CD4-positive, alpha-beta T cell treated with Interleukin-15 for 1 hour (primary cell): ENCODE data around the gene GID8.

Experiments used
- DNase-seq: peaks from one replicate; pipeline ENCODE4 v3.0.0-alpha.2; 2020

GID8 gene

DNA sequence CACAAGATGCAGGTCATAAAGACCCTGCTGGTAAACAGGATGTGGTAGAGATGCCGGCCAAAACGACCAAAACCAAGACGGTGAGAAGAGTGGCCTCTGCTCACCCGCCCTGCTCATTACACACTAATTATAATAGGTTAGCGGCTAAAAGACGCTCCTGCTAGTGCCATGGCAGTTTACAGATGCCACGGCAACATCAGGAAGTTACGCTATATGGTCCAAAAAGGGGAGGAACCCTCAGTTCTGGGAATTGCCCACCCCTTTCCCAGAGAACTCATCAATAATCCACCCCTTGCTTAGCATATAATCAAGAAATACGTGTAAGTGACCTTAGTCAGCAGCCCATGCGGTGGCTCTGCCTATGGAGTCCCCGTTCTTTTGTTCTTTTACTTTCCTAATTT, 51.3 kb downstream of the GID8 start:
- no peak for DNase-seq

DNA sequence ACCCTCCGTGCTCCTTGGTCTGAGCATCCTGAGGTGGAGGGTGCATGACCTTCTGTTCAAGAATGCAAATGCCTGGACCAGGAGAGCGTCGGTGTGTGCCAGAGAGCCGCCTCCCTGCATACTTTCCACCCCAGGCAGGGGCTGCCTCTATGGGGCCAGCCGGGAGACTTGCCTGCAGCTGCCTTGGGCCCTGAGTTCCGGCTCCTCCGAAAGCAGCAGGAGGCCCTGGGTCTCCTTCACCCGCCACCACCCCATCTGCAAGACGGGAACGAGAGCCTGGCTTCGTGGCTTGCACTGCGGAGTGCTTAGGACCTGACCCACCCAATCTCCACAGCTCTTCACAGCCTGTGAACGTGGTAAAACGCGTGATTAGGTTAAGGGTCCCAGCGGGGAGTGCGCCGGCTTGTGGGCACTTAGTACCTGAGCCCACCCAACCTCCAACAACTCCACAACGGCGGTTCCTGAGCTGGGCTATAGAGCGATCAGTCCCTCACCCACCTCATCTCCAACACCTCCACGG, 52.4 kb downstream of the GID8 start:
- no peak for DNase-seq

DNA sequence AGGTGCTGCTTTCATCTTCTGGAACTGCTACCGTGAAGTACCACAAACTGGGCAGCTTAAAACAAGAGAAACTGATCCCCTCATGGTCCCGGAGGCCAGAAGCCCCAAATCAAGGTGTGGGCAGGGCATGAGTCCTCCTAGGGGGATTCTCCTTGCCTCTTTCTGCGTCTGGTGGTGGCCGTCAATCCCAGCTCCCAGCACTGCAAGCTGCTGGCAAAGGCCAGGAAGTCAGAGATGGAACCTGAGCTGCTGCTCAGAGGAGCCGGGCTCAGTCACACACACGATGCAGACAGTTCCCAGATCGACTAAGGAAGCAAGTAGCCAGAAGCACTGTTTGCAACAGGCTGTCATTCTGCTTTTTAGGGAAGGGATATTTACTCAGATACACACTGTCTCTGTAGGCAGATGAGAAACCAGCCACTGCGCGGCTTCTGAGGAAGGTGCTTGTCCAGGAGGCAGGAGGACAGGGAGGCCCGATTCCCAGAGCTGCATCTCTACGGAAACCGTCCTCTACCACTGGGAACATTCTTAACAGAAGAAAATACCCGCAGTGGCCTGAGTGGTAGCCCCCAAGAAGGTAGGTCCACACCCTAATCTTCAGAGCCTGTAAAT, 53.4 kb downstream of the GID8 start:
- no peak for DNase-seq

DNA sequence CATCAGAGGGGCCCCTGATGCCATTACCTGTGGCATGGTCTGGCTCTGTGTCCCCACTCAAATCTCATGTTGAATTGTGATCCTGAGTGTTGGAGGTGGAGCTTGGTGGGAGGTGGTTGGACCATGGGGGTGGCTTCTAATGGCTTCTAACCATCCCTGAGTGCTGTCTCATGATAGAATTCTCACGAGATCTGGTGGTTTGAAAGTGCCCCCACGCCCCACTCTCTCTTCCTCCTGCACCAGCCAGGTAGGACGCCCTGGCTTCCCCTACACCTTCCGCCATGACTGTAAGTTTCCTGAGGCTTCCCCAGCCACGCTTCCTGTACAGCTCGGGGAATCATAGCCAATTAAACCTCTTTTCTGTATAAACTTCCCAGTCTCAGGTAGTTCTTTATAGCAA, 53.9 kb downstream of the GID8 start:
- no peak for DNase-seq

DNA sequence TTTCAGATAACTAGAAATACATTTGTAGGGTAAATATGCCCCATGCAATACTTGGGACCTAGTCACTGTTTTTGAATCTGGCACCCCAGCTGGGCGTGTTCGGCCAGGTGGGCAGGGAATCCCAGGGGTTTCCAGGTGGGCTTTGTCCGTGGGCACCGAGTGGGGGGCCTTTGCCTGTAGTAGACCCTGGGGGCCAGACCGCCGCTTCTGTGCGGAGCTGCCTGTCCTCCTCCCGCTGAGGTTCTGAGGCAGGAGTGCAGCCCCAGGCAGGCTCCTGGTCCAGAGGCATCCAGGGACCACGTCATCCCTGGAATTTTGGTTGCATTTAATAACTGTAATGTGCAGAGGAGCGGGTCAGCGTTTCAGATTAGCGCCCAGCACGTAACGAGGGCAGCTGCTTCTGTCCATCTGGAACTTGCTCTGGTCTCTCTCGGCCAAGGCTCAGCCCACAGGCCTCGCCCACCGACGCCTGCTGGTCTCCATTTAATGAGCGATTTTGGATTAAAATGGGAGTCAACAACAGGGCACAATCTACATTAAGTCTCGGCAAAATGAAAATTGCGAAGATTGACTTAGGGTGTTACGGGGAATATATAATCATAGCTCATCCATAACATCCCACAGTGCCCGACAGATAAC, 56.0 kb downstream of the GID8 start:
- DNase-seq = no peak

DNA sequence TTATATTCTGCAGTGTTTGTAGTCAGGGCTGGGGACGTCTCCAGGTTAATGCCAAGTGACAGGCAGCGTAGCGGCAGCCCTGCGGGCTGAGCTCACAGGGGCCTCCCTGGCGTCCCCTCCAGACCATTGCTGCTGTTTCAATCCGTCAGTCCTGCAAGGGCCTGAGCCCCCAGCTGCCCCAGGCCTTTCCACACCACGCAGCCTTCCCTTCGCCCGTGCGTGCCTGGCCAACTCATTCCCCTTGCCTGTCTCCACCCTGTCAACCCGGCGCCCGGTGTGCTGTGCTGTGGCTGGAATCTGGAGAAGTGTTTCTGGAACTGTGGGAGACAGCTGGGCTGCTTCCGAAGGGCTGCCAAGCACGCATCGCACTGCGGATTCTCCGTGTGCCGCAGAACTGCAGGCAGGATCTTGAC, 56.9 kb downstream of the GID8 start:
- DNase-seq = no peak

DNA sequence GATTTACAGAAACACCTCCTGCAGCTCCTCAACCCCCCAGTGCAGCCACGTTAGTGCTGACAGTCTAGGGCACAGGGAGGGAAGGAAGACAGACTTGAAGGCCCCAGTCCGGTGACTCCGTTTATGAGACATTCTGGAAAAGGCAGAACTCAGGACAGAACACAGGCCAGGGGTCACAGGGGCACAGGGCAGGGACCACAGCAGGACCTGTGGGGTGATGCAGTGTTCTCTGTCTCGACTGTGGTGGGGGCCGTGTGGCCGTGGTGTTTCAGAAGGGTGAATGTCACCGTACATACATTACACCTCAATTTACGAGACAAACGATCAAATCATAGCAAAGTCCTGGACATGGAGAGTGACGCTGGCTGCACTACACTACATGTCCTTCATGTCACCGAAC, 57.5 kb downstream of the GID8 start:
- no peak for DNase-seq

DNA sequence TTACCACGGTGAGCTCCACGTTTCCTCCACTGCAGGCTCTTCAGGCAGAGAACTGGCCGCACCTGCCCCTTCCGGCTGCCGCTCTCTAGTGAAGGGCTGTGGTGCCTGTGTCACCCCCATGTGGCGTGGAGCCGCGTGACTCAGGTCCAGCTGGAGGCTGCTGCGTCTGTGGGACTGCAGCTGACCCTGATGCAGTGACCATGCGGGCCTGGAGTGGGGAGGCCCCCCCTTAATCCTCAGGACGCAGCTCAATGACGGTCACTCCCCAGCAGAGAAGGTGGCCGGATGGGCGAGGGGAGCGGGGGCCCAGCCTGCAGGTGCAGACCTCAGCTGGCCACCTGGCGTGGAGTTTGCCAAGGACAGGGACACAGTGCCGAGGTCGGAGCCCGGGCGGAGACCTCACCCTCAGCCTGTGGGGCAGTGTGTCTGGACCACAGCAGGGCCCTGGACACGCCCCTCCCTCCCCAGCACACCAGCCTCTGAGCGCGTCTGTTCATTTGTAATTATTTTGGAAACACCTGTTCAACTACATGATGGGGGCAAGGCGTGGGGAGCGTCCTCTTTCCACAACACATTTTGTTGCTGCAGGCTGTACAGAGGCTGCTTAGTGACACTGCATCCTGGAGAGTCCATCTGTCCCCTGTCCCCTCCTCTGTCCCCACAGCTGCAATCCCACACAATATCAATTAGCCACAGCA, 58.1 kb downstream of the GID8 start:
- DNase-seq = no peak

DNA sequence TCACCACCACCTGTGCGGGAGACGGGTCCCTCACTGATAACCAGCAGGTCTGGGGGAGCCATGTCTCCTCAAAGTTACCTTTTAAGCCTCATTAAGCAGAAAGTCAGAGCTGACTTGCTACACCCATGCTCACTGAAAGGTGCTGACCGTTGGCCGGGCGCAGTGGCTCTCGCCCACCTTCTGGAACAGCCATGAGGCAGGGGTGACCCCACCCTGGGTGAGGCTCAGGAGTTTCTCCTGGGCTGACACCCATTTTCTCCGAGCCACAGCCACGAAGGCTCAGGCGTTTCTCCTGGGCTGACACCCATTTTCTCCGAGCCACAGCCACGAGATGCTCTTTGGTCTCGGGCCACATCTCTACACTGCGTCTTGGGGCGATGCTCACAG, 58.6 kb downstream of the GID8 start:
- no peak for DNase-seq

DNA sequence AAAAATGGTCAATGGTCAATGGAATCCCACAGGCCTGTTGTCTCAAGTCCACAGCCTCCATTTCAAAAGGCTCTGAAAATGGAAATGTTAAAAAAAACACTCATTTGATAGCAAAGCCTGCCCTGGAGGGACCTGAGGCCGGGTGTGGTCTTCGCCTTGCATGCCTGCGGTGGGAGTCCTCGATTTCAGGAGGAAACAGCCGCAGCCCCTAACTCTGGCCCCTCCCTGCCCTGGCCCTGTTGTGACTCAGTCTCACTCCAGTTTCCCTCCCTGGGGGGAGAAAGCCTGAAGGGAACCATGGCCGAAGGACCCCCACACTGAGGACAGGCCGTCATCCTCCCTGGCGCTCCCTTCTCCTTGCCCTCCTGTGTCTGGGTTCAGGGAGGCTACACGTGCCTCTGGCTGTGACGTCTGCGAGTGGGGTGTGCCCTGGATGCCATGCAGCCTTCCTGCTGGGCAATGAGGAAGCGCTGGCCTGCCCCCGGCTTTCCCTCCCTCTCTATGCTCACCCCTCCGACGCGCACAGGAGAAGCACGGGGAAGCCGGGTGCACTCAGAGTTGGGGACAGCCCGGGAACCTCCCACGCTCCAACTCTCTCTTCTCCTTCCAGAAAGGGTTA, 59.6 kb downstream of the GID8 start:
- DNase-seq = no peak
